GM11168 (cell line): ENCODE results near the gene EEF1AKMT1.
"Not testable (repeated sequence)": the region's sequence is repeated elsewhere in the genome, so short reads cannot be mapped to it uniquely, and the experiment has no call there.

ENCODE experiments used
- in situ Hi-C: fragments of 300-500 bp; cut with MboI; formaldehyde crosslinking; loops from one replicate; pipeline ENCODE4 v1.12.0; 2022; ENCODE audit warnings: low sequenced_read_pairs; ENCODE audit not compliant: unreplicated experiment

EEF1AKMT1 gene

DNA sequence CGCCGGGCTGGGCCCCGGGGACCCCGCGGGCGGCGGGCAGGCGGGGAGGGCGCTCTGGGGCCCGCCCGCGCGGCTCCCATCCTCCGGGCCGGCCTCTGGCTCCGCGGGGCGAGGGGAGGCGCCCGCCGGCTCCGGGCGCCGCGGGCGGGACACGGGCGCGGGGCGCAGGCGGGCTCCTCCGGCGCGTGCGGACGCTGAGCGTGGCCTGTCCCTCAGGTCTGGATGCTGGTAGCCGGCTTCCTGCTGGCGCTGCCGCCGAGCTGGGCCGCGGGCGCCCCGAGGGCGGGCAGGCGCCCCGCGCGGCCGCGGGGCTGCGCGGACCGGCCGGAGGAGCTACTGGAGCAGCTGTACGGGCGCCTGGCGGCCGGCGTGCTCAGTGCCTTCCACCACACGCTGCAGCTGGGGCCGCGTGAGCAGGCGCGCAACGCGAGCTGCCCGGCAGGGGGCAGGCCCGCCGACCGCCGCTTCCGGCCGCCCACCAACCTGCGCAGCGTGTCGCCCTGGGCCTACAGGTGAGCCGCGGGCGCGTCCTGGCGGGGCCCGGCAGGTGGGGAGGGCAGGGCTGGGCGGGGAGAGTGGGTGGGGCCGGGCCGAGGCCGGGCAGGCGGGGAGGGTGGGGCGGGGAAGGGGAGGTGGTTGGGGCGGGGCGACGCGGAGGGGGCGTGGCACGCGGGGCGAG lies 69.8 kb downstream of the EEF1AKMT1 start:
- in situ Hi-C loops, result no loop called here

- in situ Hi-C loops, result no loop called here
Measured at GRCh38 chr13:20702915-20703779, 70.6 kb downstream of the EEF1AKMT1 start, which contains the start of gene IL17D. IL17D (plus strand) TSS chr13:20703699; CDS start chr13:20704002, 303 bp downstream.

- in situ Hi-C loops, result no loop called here
Measured at GRCh38 chr13:20702530-20702914, 71.2 kb downstream of the EEF1AKMT1 start.

- in situ Hi-C loops, result no loop called here
Measured at GRCh38 chr13:20701461-20701860, 72.3 kb downstream of the EEF1AKMT1 start.

DNA sequence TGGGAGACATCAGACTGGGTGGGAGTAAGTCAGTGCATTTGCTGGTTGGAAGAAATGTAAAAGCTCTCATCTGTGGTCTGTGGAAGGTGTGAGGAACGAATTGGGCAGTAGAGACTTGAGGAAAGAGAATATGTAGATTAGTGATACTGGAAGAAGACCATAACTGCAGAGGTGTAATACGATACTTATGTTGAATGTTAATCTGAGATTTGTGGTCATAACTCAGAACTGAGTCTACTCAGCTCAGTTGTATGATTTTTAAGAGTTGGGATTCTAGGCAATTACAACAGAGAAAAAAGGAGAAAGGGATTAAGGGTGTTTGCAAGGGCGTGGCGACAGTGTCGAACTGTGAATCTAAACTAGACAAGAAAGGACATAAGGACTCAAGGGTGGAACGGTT lies 73.5 kb downstream of the EEF1AKMT1 start:
- in situ Hi-C loops, result no loop called here

DNA sequence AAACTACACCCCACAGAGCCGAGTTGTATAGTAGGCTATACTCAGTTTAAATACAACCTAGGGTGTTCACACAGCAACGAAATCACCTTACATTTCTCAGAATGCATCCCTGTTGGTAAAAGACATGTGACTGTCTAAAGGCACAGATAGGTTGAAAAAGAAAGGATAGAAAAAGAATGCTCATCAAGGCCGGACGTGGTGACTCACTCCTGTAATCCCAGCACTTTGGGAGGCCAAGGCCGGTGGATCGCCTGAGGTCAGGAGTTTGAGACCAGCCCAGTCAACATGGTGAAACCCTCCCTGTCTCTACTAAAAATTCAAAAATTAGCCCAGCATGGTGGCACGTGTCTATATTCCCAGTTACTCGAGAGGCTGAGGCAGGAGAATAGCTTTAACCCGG lies 74.0 kb downstream of the EEF1AKMT1 start:
- in situ Hi-C loops, result no loop called here

GRCh38 chr13:20696073-20696472 lies 77.7 kb downstream of the EEF1AKMT1 start:
- in situ Hi-C loops, result no loop called here

- in situ Hi-C loops, result no loop called here
Measured at GRCh38 chr13:20691616-20692015, 82.1 kb downstream of the EEF1AKMT1 start.

- in situ Hi-C loops, result no loop called here
Measured at GRCh38 chr13:20689291-20689690, 84.5 kb downstream of the EEF1AKMT1 start.

- in situ Hi-C loops, result no loop called here
Measured at GRCh38 chr13:20686863-20687579, 86.7 kb downstream of the EEF1AKMT1 start.

DNA sequence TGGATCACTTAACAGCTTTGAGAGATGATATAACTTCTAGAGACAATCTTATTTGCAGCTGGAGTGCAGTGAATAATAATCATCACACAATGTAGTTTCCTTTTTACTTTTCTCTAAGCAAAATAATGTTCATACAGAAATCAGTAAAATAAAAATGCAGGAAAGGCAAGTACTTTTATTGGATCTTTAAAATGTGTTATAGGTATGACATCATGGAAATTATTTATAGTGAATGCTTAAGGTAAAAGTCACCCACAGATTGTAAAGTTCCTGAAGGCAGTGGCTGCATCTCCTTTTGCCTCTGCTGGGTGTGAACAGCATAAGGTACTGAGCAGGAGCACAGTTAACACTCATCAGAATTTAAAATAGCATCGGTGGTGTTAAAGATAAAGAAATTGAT lies 87.6 kb downstream of the EEF1AKMT1 start:
- in situ Hi-C loops, result no loop called here

DNA sequence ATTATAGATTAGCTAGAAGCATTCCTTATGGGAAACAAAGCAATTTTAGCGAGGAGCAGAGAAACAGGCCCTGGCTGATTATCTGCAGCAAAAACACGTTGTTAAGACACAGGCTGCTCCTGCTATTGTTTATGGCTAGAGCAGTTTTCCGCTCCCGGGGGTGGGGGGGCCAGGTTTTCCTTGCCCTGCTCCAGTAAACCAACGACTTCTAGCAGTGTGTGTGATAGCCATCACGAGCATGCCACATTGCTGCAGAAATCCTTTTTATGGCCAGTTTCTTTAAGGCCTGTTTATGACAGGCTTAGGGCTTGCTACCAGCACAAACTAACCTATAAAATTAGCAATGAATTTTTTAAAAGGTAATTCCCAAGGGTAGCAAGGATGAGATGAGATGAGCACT lies 88.7 kb downstream of the EEF1AKMT1 start:
- in situ Hi-C loops, result no loop called here

GRCh38 chr13:20684546-20684945 lies 89.2 kb downstream of the EEF1AKMT1 start:
- in situ Hi-C loops, result no loop called here

- in situ Hi-C loops, result no loop called here
Measured at GRCh38 chr13:20684041-20684440, 89.7 kb downstream of the EEF1AKMT1 start.

GRCh38 chr13:20682061-20682460 lies 91.7 kb downstream of the EEF1AKMT1 start:
- in situ Hi-C loops, result no loop called here

GRCh38 chr13:20681481-20681880 lies 92.3 kb downstream of the EEF1AKMT1 start:
- in situ Hi-C loops, result not testable (repeated sequence)

GRCh38 chr13:20680416-20681080 lies 93.2 kb downstream of the EEF1AKMT1 start:
- in situ Hi-C loops, result no loop called here

- in situ Hi-C loops, result no loop called here
Measured at GRCh38 chr13:20679879-20680278, 93.9 kb downstream of the EEF1AKMT1 start.
